IPS DF 4.7 (cell line): ENCODE results near the gene SLCO3A1.

Source experiments
- DNase-seq: peaks from one replicate; pipeline ENCODE4 v3.0.0-alpha.2; 2013; ENCODE audit warnings: low spot score; ENCODE audit errors: extremely low read depth

The SLCO3A1 gene

DNA sequence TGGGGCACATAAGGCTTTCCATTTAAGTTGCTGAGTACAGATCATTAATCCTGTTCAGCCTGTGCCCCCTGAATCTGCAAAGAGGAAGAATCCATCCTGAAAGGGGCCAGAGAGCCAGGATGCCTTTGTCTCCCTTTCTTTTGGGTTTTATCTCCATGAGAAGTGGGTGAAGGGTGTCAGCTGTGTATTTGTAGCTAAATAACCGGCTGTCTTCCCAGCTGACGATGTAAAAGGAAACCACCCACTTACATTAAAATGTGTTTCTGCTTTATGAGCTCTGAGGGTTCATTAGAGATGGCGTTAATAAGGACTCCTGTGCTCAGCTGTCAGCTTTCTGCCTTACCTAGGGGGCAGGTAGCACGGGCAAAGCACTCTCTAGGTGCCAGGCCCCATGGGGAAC lies 83.4 kb downstream of the SLCO3A1 start:
- DNase-seq, result no peak

DNA sequence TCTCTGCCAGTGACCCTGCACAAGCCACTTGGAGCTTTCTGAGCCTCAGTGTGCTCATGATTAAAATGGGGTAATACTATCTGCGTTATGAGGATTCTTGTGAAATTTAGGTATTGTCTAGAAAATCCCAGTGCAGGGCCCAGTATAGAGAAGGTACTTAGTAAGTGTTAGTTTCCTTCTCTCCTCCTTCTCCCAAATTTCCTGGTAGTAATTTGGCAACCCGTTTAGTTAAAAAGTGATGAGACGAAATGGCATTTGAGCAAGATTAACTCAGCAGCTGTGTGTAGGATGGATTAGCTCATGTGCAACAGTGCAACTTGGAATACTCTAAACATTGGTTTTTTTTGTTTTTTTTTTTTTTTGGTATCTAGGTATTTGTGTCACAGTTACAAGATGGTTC lies 84.6 kb downstream of the SLCO3A1 start:
- DNase-seq, result no peak

DNA sequence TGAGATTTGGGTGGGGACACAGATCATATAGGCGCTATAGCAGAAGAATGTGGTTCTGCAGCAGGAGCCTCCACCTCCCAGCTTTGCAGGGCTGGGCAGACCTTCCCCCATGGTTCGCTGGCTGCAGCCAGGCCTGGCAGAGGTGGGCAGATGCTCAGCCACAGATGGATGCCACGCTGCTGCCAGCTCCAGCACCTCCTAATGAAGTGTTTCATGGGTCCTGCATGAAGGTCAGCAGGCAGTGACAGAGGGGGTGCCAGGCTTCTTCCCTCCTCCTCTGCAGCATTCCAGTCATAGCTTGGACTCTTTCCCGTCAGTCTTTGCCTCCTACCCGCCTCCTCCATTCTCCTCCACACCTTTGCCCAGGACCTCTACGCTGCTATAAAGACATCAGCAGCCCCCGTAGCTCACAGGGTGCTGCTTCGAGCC lies 85.9 kb downstream of the SLCO3A1 start:
- DNase-seq, result no peak

DNA sequence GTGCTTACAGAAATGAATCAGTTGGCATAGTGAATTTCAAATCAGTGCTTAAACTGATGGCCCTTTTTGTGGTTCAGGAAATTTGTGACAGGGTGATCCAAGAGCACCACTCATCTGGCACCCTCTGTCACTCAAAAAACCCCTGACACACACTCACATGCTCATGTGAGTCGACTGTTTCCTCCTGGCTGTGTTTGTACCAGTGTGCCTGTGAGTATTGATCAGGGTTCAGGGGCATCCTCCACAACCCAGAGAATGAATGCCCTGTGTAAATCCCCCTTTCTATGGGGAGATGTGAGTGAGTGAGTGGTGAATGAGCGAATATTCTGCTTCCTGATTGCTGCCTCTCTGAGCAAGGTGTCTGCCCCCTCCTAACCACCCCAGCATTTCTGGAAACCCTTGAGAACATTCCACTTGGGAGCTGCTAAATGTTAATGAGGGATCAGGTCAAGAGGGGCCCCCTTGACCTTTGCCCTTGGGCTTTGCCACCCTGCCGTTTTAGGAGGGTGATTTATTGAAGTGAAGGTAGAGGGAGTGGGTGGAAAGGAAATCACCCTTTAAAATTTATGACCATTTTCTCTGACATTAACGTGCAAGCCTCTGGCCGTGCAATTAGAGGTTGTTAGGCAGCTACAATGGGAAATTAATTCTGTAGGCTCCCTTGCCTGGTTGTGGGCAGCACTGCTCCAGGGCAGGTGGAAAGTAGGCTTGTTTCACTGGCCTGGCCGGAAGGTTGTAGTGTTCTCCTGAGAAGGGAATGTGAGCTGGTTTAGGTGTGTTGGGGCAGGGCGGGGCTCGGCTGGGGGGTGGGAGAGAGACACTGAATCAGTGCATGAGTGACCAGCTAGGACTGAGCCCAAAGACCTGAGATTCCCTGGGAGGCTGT lies 87.2 kb downstream of the SLCO3A1 start:
- DNase-seq, result no peak

DNA sequence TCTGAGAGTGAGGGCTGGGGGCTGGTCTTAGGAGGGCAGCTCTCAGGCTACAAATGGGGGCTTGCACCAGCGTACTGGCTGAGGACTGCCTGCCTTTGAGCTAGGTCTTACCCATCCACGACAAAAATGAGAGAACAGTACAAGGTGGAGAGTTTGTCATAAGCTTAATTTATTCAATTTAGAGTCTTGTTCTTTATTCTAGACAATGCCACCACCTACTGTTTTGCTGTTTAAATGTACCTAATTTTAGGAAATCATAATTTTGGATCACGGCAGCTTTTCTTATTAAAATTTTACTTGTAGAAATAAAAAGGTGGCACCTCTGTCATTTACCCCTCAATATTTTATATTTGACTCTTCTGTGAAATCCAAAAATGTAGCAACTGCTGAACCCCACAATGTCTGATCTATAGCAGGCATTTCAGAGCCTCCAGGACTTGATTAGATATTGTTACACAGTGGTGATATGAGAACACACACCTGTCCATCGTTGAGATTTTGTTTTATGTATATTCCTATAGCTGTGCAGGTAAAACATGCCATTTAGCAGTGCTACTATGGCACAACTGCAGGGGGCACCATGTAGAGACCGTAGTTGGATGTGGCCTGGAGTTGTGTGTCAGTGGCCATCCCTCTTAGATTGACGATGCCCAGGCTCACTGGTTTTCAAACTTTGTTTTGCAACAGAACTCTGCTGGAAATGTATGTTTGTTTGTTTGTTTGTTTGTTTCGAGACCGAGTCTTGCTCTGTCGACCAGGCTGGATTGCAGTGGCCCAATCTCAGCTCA lies 88.6 kb downstream of the SLCO3A1 start:
- no peak for DNase-seq

DNA sequence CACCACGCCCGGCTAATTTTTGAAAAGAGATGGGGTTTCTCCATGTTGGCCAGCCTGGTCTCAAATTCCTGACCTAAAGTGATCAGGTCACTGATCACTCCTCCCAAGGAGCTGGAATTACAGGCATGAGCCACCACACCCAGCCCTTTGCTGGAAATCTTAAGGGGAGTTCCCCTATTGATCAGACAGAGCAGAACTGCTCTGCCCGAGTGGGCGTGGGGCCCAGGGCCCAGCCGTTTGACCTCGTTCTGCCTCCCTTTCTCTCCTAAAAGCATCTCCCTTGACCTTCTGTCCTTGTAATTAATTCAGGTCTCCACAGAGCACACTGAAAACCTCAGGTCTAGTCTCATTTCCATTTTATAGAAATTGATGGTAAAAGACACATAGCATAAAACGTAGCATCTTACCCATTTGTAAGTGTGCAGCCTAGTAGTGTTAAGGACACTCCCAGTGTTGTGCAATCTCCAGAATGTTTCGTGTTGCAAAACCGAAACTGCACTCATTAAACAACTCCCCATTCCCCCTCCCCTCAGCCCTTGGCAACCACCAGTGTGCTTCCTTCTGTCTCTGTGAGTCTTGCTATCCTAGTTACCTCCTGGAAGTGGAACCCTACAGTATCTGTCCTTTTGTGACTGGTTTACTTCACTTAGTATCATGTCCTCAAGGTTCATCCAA lies 89.3 kb downstream of the SLCO3A1 start:
- DNase-seq, result no peak

DNA sequence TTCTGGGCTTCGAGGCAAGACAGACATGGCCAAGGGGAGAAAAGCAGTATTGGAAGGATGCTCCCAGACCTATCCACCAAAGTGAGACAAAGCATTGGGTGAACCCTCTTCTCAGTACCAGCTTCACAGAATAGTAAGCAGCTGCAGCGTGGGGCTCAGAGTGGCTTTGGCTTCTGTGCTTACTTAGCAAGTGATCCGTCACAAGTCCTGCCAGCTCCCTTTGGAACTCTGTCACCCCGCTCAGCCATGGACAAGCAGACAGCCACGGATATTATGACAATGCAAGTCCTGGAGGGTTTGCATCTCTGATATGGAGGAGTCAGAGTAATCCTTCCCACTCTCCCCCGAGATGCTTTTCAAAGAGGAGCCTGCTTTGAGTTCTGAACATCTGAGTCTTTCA lies 90.8 kb downstream of the SLCO3A1 start:
- no peak for DNase-seq

DNA sequence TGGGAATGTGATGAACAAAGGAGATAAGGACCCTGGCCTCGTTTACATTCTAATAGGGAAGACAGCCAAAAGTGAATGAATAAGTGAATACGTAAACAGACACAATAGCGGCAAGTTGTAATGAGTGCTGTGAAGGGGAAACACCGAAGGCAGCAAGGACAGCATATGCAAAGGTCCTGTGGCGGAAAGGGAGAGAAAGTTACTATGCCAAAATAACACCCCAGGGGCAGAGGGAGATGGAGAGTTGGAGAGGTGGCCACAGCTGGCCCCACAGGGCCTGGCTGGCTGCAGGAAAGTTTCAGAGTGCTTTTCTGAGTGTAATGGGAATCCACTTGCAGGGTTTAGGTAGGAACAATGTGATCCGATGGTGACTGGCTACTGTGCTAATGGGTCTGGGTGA lies 91.9 kb downstream of the SLCO3A1 start:
- DNase-seq, result no peak

DNA sequence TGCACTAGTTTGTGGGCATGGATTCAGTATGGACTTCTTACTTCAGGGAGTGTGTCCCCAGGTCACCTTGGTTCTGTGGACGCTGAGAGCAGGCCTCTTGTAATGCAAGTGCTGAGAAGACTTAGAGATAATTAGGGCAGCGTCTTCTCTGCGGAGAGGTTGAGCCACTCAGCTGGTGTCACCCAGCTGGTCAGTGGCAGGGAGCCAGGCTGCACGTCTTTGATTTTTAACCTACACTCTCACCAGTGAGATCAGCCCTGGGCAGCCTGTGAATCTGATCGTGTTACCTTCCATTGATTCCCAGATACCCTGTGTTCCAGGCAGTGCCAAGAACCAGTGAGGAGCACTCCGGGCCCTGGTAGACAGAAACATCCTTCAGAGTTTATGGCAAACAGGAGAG lies 92.6 kb downstream of the SLCO3A1 start:
- DNase-seq, result no peak

DNA sequence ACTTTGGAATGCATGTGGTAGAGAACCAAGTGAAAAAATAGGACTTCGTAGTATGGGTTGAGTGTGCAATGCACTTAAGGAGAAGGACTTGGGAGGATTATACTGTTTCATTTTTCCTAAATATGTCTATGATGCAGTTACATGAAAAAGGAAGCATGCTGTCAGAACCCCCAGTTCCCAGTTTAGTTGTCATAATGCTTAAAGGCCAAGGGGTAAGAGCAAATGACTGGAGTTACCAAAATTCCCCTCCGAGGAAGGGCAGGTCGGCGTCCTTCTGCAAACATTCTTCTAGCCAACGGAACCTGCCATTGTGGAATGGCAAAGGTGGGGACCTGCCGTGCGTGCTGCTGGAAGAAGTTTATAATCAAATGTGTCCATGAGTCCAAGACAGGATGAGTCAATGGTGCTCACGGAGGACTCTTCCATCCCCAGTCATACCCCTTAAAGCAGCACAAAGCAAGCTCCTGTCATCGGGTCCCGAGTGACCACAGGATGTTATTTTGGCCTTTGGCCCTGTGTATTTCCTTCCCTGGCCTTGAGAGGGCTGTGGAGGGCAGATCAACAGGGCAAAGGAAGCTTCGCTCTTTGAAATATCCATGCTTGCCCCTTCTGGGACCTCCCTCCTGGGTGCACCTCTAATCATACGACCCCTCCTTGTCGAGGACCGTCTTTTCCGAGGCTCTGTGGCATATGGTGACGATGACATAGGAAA lies 93.2 kb downstream of the SLCO3A1 start:
- no peak for DNase-seq

DNA sequence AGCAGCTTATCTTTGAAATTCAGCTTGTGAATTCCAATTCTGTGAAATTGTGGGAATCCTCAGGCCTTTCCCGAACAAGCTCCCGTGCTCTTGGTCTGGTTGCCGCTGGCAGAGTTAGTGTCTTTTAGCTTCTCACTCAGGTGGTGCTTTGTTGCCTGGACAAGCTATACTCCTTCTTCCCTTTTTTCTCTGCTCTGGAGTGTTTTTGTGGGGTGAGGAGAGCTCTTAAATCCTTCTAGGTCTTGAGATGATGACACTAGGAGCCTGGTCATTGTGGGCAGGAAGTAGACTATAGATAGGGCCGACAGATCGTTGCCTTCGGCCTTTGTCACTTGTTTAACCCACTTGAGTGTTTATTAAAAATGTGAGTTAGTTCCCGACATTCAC lies 93.8 kb downstream of the SLCO3A1 start:
- DNase-seq, result no peak

DNA sequence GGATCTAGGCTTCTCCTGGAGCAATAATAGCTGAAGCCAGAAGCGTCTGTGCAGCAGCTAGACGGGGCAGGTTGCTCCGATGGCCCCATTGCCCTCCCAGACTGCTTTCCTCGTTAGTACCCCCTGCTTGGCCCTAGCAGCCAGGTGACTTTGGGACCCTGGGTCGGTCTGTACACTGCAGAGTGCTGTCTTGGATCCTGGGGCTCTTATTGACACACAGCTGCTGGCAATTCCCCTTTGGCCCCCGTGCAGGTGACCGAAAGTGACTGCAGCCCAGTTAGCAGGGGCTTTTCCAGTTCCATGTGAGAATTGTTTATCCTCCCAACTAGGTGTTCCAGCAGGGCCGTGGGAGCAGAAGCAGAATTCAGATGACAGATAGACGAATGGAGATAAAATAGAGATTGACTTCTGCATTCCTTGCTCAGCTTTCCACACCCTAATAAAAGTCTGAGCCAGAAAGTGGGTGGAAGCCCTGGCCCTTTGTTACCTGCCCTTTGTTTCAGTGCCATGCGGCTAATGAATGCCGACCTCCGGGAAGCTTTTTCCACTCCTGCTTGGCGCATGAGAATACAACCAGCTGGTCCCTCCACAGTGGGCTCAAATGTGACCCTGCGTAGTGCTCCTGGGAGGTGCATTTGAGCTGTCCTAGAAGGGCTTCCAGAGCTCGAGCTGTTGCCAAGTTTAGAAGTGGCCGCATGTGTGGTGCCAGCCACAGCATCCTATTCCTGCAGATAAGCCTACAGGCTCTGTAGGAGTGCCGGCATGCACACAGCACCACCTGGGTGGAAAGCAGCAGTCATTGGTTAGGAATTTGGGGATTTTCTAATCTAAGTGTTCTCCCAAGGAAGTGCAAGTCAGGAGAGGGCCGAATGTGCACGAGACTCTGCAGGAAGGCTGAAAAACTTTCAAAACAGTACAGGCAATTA lies 94.4 kb downstream of the SLCO3A1 start:
- DNase-seq, result no peak

DNA sequence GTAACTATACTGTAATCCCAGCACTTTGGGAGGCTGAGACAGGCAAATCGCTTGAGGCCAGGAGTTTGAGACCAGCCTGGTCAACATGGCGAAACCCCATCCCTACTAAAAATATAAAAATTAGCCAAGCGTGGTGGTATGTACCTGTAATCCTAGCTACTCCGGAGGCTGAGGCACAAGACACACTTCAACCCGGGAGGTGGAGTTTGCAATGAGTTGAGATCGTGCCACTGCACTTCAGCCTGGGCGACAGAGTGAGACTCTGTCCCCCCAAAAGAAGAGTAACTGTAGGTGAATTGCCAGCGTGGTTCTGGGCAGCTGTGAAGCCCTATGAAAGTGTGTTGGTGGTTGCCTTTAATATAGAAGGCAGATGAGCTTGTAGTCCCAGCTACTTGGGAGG lies 95.9 kb downstream of the SLCO3A1 start:
- DNase-seq, result no peak

DNA sequence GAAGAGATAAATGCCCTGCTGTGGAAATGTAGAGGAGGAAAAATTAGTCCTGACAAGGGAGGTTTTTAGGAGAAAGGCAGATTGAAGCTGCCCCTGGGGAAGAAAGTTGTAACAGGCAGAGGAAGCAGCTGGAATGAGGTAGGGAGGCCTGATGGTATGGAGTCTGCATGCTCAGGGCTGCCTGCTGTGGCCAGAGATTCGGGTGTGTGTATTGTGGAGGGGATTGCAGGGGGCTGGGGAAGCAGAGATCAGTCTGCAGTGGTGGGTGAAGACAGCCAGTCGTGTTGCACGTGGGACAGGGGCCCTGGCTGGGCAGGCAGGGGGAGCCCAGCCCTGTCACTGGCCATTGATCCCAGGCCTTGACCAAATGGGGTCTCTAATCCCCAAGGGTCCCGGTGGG lies 96.5 kb downstream of the SLCO3A1 start:
- DNase-seq, result no peak

DNA sequence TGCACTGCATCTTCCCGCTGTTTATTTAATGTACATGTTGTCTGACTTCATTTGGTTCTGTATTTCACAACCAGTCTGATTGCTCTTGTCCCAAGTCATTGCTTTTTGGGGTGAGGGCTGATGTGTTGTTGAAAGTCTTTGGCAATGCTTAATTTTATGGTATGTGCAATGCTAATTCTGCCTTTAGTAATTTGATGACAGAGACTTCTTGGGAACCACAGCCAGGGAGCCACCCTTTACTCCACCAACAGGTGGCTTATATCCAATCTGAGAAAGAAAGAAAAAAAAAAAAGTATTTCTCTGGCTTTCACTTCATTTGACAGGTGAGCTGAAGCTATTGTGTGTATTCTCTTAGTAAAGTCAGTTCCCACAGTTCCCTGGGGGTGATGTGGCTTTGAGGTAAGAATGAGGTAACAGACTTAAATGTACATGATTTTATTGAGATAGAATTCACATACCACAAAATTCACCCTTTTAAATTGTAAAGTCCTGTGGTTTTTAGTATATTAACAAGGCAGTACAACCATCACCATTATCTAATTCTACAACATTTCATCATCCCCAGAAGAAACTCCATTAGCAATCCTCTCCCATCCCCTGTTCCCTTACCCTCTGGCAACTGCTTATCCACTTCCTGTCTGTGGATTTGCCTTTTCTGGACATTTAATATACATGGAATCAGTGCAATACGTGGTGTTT lies 97.3 kb downstream of the SLCO3A1 start:
- DNase-seq, result no peak

DNA sequence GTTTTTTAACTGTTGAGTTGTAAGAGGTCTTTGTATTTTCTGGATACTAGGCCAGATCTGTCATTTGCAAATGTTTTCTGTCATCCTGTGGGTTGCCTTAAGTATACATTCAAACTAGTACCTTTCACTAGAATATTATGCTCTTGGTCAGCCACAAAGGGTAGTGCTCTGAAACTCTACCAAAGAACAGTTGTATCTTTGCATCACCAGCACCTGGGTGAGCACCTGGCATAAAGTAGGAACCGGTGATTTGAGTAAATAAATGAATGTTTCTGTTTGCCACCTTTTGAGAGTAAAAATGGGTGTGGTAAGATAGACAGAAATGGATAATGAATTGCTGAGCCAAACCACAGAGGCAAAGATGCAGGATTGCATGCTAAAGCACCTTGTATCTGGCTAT lies 98.7 kb downstream of the SLCO3A1 start:
- no peak for DNase-seq

DNA sequence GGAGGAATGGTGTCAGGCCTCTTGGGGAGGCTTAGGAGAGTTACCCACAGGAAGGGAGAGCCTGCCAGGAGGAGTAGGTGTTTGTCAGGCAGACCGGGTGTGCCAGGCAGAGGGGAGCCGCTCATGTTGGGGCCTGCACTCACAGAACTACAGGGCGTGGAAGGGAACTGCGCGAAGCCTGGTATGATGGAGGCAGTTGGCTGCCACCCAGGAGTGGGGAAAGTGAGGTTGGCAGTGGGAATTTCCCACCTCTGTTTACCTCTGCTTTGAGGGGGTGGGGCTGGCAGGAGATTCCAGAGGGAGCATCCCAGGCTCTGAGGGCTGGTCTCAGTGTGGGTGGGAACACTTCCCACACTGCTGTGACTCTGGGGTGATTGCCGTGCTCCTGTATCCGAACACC lies 99.9 kb downstream of the SLCO3A1 start:
- DNase-seq, result no peak

DNA sequence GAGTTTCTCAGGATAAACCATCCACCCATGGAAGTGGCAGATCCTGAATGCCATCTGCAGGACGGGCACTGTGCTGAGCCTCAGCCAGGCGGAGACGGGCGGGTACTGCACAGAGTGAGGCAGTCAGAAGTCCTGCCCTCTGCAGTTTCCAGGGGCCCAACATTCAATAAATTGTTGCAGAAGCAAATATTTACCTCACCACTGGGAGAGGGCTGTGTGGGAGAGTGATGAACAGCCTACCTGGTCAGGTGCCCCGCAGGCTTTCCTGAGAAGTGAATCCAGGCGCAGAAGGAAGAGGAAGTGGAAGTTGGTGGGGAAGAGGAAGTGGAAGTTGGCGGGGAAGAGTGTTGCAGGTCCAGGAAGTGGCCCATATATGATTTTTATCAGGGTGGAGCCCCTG lies 100.8 kb downstream of the SLCO3A1 start:
- no peak for DNase-seq

DNA sequence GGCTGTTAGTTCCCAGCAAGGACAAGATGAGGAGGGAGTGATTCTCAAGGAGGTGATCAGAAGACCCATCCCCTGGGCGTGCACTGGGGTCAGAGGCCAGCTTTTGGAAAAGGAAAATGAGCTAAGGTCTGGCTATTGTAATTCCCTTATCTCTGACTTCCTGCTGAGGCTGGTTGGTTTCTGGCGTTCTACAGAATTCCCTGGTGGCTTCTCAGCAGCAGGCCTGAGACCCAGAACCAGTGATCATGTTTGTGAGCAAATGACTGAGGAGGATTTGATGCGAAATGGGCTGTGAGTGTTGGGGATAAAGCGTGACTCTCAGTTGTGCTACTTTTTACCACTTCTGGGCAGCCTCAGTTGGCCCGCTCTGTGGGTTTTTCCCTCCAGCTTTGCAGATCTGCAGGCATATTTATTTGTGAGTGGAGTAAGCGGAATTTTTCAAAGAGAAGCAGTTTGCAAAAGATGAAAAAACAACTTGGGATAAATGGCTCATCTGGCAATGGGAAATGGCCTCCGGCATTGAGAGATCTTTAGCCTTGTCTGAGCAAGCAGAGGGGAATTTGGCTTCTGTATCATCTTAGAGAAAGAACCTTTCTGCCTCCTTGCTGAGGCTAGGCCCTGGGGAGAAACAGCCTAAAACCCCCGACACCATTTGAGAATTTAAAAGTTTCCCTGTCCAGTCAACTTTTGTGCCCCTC lies 102.7 kb downstream of the SLCO3A1 start:
- no peak for DNase-seq
